ENCODE data around the gene DDR2. TPM values are rescaled to one million over a fixed set of nuclear protein-coding genes. Genes with fewer than 3 reads are reported as not detected.

The DDR2 gene
- total RNA-seq, 1 experiment from 2014 or later, result 38.1 TPM

DNA sequence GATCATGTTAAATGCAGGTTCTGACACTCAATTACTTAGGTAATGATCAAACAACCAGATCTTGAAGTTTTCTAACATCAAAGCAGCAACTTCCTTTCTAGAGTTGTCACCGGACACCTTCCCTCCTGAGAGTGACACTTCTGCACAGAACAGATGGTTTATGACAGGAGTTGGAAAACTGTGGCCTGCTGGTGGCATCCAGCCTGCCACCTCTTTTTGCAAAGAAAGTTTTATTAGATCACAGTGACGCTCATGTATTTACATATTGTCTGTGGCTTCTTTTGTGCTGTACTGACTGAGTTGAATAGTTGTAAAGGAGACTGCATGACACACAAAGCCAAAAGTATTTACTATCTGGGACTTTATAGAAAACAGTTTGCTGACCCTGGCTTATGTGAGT, 28.3 kb downstream of the DDR2 start:
- no peak for DNase-seq
- H3K9me3 ChIP-seq, result no peaks in the 10 kb centered on the region
- peaks cover 59% of the 10 kb centered on the region for H3K36me3 ChIP-seq
- H3K27me3 ChIP-seq, result no peaks in the 10 kb centered on the region
- no peak overlapping the region for H3K4me3 ChIP-seq

DNA sequence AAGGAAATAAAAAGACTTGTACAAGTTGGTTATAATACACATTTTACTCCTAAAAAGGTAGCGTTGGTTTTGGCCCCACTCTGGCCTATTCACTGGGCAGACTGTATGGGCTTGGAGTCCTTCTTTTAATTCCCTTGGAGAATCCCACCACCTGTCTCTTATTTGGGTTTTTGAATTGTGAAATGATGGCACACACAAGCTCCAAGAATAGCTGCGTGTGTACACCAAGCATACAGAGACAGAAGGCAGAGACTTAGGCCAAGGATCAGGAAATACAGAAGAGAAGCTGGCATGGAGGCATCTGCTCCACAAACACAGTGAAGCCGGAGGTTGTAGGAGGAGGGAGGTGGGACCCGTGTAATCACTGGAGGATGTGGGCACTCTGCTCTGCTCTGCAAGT, 29.1 kb downstream of the DDR2 start:
- Histone ChIP-seq H3K36me3 (peaks cover 59% of the 10 kb centered on the region), H3K27me3 (no peaks in the 10 kb centered on the region), H3K4me3 (no peak overlapping the region), H3K9me3 (no peaks in the 10 kb centered on the region)
- DNase-seq, result no peak

DNA sequence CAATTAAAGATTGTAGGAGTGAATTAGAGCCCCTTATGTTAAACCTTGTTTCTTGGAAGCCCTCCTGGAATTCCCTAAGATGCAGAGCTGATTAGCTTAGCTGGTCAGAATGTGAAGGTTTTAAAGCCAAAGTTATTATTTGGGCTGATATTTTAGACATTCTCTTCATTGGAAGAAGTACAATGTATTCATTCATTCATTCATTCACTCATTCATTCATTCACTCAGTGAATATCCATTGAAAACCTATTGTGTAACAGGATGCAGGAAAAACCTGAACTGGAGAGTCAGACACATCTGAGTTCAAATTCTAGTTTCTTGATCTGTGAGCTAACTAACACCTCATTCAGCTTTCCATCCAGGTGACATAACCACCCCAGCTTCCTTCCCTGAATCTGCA, 29.7 kb downstream of the DDR2 start:
- H3K4me3 ChIP-seq, result no peak overlapping the region

DNA sequence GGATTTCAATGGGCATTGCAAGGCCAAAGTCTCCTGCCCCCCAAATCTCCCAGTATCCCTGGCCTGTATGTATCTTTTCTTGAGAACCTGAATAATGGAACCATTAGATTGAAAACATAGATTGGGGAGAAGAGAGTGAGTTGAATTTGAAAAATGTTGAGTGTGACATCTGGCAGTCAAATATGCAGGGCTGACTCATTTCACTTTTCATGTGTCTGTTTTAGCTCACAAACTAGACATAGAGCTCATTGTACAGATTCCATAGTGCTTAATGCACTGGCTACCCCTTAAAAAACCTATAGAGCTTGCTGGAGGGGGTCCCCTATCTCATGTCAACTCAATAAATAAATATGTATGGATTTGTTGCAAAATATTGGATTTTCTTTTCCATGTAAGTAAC, 30.8 kb downstream of the DDR2 start:
- H3K27me3 ChIP-seq, result no peaks in the 10 kb centered on the region
- H3K9me3 ChIP-seq, result no peaks in the 10 kb centered on the region
- peaks cover 49% of the 10 kb centered on the region for H3K36me3 ChIP-seq
- no peak overlapping the region for H3K4me3 ChIP-seq
- no peak for DNase-seq

More for the DNA sequence above, 29.7 kb downstream of the DDR2 start:
- Histone ChIP-seq H3K9me3 (no peaks in the 10 kb centered on the region), H3K36me3 (peaks cover 56% of the 10 kb centered on the region), H3K27me3 (no peaks in the 10 kb centered on the region)
- no peak for DNase-seq

DNA sequence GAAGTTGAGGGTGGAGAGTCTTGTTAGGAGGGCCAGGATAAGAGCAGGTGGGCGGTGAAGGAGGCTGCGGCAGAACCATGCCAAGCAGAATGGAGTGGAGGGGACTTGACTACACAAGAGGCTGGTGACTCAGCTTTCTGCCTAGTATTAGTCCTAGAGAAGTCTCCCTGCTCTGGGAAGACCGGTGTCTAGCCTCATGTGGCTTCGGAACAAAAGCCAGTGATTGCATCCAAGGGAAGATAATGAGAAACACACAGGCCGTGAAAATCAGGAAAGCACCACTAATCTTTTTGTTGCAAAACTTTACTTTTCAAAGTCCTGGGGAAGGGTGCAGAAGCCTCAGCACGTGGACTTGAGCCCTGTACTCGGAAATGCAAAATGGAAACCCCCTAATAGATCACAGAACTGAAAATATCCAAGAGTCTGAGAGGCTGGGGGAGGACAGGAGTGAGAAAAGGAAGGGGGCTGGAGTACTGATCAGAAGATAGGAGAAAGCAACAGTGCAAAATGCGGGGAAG, 31.4 kb downstream of the DDR2 start:
- DNase-seq, result peak; percentile 57
- no peaks in the 10 kb centered on the region for H3K9me3 ChIP-seq
- no peak overlapping the region for H3K4me3 ChIP-seq
- H3K27me3 ChIP-seq, result no peaks in the 10 kb centered on the region
- H3K36me3 ChIP-seq, result peaks cover 47% of the 10 kb centered on the region

DNA sequence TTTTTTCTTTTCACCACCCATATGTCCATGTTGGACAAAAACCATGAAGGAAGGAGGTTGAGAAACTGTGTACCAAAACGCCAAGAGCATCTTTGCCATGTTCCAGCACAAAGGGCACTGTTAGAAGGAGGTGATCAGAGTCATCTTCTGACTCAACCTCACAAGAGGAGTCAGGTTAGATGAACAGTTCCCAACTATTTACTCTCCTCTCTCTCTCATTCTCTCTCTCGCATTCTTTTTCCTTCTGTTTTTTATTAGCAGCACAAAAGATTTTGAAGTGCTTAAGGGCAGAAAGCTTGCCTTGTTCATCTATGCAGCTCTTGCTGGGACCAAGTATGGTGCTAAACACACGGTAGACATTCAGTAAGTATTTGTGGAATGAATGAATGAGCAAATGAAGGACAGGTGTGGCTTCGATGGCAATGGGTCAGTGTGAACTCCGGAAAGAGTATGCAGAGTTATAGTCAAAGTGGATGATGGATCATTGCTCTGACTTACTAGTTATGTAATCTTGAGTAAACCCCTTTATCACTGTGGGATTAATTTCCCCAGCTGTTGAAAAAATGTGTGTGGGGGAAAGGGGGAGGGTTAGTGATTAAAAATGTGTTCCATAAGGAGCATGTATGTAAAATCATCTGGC, 33.9 kb downstream of the DDR2 start:
- Histone ChIP-seq H3K9me3 (no peaks in the 10 kb centered on the region), H3K36me3 (peaks cover 35% of the 10 kb centered on the region), H3K27me3 (no peaks in the 10 kb centered on the region), H3K4me3 (no peak overlapping the region)
- DNase-seq, result no peak

DNA sequence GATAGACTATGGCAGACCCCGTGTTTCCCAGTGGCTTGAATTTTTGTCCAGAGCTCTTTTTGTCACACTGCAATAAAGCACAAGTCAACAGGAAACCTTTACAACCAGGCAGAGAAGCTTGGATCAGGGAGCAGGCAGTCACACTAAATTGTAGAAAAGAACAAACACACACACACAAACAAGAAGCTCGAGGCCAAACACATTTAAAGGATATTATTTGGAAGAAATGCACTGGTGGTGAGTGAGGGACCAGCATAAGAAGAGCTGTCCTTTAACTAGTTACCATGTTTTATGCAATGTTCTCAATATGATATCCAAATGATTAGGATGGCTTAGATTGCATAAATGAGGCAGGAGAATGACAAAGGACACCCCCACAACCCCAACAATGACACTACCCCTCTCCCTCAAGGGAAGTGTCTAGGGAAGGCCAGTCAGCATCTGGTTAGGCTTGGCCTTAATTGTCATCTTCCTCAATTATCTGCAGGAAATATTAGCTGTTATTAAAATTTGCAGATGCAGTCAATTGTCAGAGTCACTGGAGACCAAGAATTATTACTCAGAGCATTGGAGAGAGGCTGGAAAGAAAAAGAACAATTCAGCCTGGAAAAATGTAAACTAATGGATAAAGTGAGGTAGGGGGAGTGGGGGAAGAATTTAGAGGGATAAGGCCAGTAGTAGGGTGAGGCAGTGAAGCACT, 35.3 kb downstream of the DDR2 start:
- no peak overlapping the region for H3K4me3 ChIP-seq
- DNase-seq, result no peak
- no peaks in the 10 kb centered on the region for H3K27me3 ChIP-seq
- peaks cover 28% of the 10 kb centered on the region for H3K36me3 ChIP-seq
- H3K9me3 ChIP-seq, result no peaks in the 10 kb centered on the region

DNA sequence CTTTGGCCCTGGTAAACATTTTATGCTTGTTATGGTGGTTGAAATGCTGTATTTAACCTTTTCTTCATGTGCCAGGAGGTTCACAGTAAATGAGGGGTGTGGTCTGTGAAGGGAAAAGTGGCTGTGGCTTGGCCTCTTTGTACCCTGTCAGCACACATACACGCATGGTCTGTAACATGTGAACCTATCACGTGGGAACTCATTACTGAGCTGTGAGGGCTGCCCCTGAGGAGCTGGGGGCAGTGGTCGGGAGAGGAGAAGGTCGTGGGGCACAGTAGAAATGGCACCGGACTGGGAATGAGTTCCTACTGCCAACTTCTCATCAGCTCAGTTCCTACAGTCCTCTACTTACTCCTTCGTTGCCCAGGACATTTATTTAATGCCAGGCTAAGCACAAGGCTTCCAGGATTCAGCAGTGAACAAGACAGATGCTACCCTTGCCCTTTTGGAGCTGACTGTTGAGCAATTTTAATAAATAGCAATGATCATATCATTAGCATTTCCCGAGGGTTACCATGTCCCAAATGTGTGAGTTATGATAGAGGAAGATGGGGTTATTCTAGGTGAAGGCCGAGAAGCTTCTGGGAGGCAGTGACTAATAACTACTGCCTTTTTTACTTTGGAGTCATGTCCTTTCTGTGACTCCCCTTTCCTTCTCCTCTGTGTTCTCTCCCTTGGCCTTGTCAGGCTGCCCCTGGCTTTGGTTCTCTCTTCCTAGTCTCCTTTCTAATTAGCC, 38.8 kb downstream of the DDR2 start:
- Histone ChIP-seq H3K4me3 (no peak overlapping the region), H3K9me3 (no peaks in the 10 kb centered on the region)

DNA sequence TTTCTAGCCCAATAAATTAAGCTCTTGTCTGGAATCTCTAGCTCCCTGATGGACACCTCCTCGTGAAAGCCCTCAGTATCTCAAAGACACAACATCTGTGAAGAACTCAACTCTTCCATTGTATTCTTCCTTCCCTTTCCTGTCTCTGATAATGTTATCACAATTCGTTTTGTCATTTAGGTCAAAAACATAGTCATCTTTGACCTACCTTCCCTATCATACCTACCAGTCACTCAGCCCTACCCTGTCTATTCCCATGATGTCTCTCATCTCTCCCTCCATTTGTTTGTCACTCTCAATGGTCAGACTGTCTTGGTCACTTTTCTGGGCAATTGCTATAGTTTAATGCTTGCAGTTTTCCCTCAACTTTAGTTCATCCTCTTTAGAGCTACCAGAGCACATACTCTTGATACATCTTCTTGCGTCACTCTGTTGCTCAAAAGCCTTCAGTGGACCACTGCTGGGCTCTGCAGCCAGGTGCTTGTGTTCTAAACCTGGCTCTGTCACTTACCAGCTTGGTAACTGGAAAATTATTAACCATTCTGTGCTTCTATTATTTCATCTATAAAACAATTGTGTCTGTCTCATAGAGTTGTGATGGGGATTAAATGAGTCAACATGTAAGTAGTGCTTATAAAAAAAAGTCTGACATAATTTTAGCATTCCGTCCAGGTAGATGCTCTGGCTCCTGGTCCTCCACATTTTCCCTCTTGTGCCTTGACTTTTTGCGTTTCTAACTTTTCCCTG, 39.6 kb downstream of the DDR2 start:
- DNase-seq, result no peak
- no peaks in the 10 kb centered on the region for H3K9me3 ChIP-seq
- H3K36me3 ChIP-seq, result peaks cover 28% of the 10 kb centered on the region
- no peak overlapping the region for H3K4me3 ChIP-seq
- no peaks in the 10 kb centered on the region for H3K27me3 ChIP-seq

More for the DNA sequence above, 38.8 kb downstream of the DDR2 start:
- peak; percentile 49 for DNase-seq
- H3K36me3 ChIP-seq, result peaks cover 30% of the 10 kb centered on the region
- H3K27me3 ChIP-seq, result no peaks in the 10 kb centered on the region

DNA sequence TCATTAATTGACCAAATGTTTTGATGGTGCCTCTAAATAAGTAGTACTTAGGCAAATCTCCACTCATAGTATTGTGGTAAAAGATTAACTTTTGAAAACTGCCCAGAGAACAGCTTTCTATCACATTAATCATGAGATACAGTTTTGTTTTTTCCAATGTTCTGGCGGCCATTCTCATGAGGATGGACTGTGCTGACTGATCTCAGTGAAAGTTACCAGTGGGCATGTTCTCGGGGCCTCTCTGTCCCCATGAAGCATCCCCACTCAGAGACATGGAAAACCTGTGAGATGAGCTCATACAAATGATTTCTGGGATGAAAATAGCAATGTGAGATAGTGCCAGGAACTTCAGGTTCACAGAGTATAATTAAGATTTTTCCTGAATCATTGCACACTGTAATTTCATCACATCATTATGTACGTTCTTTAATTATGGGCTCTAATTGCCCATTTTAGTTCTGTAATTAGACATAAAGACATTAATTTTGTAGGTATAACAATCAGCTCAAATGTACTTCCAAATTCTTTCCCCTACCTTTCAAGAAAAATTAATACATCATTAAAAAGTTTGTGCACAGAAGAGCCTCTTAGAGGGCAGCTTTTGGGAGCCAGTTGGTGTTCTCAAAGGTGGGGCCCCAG, 40.5 kb downstream of the DDR2 start:
- Histone ChIP-seq H3K36me3 (peaks cover 30% of the 10 kb centered on the region), H3K27me3 (no peaks in the 10 kb centered on the region), H3K4me3 (no peak overlapping the region), H3K9me3 (no peaks in the 10 kb centered on the region)
- no peak for DNase-seq

DNA sequence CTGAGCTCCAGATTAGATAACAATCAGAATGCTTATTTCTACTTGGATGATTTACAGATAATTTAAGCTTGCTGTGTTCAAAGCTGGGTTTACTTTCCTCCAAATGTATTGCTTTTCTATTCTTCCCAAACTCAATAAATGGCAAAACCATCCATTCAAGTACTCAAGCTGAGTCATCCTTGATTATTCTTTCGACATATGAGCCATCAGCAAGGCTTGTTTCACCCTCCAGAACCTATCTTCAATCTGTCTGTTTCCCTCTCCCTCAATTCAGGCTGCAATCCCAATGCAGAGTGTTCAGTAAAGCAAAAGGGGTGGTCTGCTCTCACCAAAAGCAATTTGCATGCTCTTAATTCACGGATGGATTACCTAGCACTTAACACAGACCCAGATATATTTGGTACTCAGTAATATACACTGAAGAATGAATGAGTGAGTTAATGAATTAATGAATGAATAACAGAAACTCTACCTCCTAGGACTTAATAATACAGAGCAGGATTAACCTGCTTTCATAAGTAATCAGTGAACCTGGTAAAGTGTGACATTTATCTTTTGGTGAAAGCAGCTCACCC, 41.9 kb downstream of the DDR2 start:
- Histone ChIP-seq H3K36me3 (peaks cover 36% of the 10 kb centered on the region), H3K4me3 (no peak overlapping the region), H3K27me3 (no peaks in the 10 kb centered on the region), H3K9me3 (no peaks in the 10 kb centered on the region)
- no peak for DNase-seq

DNA sequence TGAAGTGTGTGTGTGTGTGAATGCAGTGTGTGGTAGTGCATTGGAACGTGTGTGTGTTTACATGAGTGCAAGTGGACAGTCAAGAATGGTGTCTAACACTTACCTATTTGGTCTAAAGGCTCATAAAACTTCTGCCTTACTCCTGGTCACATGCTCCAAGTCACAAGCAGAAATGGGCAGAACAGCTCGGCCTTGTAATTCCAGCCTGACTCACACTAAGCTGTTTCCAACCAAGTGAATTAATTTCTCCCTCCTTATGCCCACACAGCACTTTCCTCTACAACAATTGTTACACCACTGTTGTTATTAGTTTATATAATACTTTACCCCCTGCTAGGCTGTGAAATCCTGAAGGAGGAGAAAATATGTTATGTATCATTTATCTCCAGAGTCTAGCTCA, 43.8 kb downstream of the DDR2 start:
- Histone ChIP-seq H3K27me3 (no peaks in the 10 kb centered on the region), H3K9me3 (peaks cover 14% of the 10 kb centered on the region), H3K36me3 (peaks cover 40% of the 10 kb centered on the region), H3K4me3 (no peak overlapping the region)
- DNase-seq, result peak; percentile 73

DNA sequence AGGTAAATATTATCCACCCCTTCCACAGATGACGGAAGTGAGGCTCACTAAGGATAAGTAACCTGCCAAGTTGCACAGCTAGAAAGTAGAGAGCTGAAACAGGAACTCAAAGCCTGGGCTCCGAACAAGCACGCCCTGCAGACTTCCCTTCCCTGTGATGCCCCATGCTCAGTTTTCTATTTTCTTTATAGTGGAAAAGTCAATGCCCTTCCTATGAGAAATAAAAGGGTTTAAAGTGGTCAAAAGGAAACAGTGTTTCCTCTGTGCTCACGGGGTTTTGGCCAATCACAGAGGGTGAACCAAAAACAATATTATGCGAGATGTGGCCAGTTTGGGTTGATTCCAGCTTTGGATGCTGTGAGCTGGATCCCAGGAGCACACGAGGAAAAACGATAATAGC, 44.5 kb downstream of the DDR2 start:
- H3K9me3 ChIP-seq, result peaks cover 14% of the 10 kb centered on the region
- no peaks in the 10 kb centered on the region for H3K27me3 ChIP-seq
- no peak for DNase-seq
- H3K4me3 ChIP-seq, result no peak overlapping the region
- H3K36me3 ChIP-seq, result peaks cover 40% of the 10 kb centered on the region

DNA sequence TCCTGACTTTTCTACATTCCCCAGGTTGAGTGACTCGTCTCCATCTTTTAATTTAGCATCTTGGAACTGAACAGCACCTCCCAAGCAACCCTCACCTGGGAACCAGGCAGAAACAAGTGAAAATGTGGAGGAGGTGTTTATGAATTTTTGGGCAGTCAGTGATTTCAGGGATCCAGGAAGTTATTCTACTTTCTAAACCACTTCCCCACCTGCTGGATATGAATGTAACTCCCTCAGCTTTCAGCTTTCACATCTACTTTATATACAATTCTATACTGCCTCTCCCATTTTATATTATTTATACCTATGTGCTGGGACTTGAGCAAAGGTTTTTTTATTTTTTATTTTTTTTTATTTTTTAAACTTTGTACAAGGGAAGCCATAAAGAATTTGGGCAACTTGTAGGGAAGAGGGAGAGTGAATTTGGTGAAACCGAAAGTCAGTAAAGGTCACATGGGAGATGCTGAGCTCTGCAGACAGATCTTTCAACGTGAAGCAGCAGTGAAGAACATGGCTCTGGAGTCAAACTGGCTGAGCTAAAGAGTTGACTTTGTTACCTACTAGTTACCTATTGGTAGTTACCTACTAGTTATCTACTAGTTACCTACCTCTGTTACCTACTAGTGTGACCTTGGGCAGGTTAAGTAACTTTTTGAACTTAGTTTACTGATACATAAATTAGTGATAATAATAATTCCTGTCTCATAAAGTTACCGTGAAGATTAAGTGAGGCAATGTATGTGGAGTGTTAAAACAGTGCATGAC, 45.5 kb downstream of the DDR2 start:
- Histone ChIP-seq H3K27me3 (no peaks in the 10 kb centered on the region), H3K36me3 (peaks cover 44% of the 10 kb centered on the region), H3K9me3 (peaks cover 14% of the 10 kb centered on the region), H3K4me3 (no peak overlapping the region)
- DNase-seq, result no peak

DNA sequence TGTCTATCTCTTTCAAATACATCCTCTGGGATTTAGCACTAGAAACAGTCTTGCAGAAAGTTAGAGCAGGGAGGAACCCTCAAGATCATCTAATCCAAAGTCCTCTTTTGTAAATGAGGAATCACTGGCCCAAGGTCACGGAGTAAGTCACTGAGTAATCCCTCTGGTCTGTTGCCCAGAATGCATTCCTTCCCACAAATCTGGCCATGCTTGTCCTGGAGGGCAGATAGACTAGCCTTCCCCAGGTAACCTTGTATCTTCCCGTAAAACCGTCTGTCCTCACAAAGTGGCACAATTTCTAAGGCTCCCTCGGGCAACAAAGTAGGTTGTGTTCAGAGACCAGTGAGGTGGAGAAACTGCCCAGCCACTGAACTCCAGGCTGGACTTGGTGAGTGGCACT, 46.2 kb downstream of the DDR2 start:
- Histone ChIP-seq H3K9me3 (peaks cover 17% of the 10 kb centered on the region), H3K4me3 (no peak overlapping the region), H3K36me3 (peaks cover 50% of the 10 kb centered on the region), H3K27me3 (no peaks in the 10 kb centered on the region)
- DNase-seq, result peak; percentile 73
